Measurements from ENCODE around the gene EFCAB12.

DNA sequence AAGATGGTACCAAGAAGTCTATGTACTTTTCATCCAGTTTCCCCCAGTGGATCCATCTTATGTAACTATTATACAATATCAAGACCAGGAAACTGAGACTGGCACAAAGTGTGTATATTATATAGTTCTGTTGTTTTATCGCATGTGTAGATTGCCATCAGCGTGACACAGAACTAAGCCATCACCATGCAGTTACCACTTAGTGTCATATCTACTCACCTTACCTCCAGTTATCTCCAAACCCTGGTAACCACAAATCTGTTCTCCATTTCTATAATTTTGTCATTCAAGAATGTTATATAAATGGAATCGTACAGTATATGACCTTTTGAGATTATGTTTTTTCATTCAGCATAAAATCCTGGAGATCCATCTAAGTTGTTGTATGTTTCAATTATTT is 34.7 kb upstream of the EFCAB12 start:
- TF ChIP-seq, protein P1, sequence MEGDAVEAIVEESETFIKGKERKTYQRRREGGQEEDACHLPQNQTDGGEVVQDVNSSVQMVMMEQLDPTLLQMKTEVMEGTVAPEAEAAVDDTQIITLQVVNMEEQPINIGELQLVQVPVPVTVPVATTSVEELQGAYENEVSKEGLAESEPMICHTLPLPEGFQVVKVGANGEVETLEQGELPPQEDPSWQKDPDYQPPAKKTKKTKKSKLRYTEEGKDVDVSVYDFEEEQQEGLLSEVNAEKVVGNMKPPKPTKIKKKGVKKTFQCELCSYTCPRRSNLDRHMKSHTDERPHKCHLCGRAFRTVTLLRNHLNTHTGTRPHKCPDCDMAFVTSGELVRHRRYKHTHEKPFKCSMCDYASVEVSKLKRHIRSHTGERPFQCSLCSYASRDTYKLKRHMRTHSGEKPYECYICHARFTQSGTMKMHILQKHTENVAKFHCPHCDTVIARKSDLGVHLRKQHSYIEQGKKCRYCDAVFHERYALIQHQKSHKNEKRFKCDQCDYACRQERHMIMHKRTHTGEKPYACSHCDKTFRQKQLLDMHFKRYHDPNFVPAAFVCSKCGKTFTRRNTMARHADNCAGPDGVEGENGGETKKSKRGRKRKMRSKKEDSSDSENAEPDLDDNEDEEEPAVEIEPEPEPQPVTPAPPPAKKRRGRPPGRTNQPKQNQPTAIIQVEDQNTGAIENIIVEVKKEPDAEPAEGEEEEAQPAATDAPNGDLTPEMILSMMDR (IDR thresholded peaks at IDR 0.05), result no peak
- TF ChIP-seq POLR2A (IDR thresholded peaks at IDR 0.05) (no peak), EP300 (IDR thresholded peaks at IDR 0.05) (no peak)
